Measurements from ENCODE around the gene KMT2C.
"Not testable (repeated sequence)": the region's sequence is repeated elsewhere in the genome, so short reads cannot be mapped to it uniquely, and the experiment has no call there.

The KMT2C gene

DNA sequence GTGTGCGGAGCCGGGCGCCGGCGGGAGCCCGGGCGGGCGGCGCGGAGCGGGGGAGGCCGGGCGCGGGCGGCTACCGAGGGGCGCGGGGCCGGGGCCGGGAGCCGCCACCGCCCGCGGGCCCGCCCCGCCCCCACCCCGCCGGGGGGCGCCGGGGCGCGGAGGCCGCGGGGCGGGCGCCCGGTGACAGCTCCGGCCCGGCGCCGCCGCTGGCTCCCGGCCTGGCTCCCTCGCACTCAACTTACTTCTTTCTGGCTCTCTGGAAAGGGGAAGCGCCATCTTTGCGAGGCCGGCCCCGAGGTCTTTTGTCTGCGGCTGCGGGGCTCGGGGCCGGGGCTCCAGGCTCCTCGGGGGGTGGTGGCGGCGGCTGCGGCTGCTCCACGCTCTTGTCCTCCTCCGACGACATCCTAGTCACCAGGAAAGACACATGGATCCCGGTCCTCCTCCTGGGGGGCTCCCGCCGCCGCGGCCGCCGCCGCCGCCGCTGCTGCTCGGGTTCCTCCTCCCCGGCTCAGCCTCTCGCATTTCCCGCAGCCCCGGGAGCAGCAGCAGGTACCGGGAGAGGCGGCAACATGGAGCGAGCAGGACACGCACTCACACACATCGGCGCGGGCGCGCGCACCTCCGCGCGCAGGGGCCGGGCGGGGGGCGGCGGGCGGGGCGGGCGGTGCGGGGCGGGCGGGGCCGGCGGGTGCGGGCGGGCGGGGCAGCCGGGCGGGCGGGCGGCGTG lies at the start of gene KMT2C:
KMT2C (minus strand) TSS at position 620 of the 727 bp plus-strand sequence; CDS start at position 403, 217 bp downstream.
- peak; percentile 7 to 38 (median 26) for DNase-seq (ENCODE audit: low read depth in 3 of 3)

GRCh38 chr7:152481082-152481481 lies 45.3 kb upstream of the KMT2C start:
- DNase-seq (ENCODE audit: low read depth in 3 of 3): no peak

GRCh38 chr7:152480664-152481063 lies 44.9 kb upstream of the KMT2C start:
- DNase-seq (ENCODE audit: low read depth in 3 of 3): no peak

GRCh38 chr7:152479595-152479994 lies 43.8 kb upstream of the KMT2C start:
- no peak for DNase-seq (ENCODE audit: low read depth in 3 of 3)

- DNase-seq (ENCODE audit: low read depth in 3 of 3): no peak
These were observed 42.3 kb upstream of the KMT2C start for GRCh38 chr7:152478140-152478539.

- DNase-seq (ENCODE audit: low read depth in 3 of 3): no peak
These were observed 41.3 kb upstream of the KMT2C start for GRCh38 chr7:152477079-152477478.

- no peak for DNase-seq (ENCODE audit: low read depth in 3 of 3)
These were observed 40.7 kb upstream of the KMT2C start for GRCh38 chr7:152476551-152476950.

GRCh38 chr7:152471023-152471620 lies 35.3 kb upstream of the KMT2C start:
- not testable (repeated sequence) for DNase-seq (ENCODE audit: low read depth in 3 of 3)

DNA sequence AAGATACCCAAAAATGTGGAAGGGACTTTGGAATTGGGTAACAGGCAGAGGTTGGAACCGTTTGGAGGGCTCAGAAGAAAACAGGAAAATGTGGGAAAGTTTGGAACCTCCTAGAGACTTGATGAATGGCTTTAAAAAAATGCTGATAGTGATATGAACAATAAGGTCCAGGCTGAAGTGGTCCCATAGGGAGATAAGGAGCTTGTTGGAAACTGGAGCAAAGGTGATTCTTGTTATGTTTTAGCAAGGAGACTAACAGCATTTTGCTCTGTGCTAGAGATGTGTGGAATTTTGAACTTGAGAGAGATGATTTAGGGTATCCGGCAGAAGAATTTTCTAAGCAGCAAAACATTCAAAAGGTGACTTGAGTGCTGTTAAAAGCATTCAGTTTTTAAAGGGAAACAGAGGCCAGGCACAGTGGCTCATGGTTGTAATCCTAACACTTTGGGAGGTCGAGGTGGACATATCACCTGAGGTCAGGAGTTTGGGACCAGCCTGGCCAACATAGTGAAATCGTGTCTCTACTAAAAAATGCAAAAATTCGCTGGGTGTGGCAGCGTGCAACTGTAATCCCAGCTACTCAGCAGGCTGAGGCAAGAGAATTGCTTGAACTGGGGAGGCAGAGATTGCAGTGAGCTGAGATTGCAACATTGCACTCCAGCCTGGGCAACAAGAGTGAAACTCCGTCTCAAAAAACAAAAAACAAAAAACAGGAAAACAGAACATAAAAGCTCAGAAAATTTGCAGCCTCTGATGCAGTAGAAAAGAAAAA lies 34.6 kb upstream of the KMT2C start:
- DNase-seq (ENCODE audit: low read depth in 3 of 3): not testable (repeated sequence)

DNA sequence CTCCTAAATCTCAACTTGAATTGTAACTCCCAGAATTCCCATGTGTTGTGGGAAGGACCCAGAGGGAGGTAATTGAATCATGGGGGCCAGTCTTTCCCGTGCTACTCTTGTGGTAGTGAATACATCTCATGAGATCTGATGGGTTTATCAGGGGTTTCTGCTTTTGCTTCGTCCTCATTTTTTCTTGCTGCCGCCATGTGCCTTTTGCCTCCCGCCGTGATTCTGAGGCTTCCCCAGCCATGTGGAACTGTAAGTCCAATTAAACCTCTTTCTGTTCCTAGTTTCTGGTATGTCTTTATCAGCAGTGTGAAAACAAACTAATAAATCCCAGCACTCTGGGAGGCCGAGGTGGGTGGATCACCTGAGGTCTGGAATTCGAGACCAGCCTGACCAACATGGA lies 33.8 kb upstream of the KMT2C start:
- not testable (repeated sequence) for DNase-seq (ENCODE audit: low read depth in 3 of 3)

DNA sequence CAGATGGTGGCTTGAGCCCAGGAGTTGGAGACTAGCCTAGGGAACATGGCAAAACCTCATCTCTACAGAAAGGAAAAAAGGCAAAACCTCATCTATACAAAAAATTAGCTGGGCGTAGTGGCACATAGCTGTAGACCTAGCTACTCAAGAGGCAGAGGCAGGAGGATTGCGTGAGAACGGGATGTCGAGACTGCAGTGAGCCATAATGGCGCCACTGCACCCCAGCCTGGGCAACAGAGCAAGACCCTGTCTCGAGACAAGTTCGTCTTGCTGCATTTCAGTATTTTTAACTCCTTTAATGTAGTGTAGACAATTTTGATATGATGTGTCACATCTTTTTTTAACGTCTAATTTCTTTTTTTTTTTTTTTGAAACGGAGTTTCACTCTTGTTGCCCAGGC lies 31.4 kb upstream of the KMT2C start:
- DNase-seq (ENCODE audit: low read depth in 3 of 3): no peak

GRCh38 chr7:152465119-152465387 lies 29.2 kb upstream of the KMT2C start:
- no peak for DNase-seq (ENCODE audit: low read depth in 3 of 3)

DNA sequence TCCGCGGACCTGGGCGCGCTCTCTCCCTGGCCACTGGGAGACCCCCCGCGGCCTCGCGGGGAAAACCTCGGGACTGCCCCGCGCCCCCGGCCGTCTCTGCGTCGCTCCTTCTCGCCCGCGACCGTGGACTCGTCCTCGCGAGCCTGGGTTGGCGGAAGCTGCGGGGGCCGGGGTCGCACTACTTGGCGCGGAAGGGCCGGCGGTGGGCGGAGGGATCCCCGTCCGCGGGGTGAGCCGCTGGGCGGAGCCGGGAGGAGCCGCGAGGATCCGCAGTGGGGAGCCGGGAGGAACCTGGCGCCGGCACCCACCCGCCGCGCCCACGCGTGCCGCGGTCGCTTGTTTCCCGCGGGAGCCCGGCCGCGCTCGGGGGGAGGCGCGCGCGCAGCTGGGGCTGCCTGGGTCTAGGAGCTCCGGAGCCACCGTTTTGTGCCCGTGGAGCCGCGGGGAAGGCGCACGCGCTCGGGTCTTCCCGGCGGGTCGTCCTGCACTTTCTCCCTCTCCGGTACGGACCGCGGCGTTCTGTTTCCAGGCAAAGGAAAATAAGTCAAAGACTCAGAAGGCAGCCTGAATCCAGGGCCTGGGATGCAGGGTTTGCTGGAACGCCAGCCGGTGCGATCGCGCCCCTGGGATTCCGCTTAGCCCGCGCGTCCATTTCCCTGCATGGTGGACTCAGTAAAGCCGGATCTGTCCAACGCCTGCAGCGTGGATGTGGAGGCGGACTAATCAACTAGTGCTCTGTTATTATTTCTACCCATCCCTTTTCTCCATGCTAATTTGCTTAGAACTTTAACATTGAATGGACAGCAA lies 28.7 kb upstream of the KMT2C start:
- DNase-seq (ENCODE audit: low read depth in 3 of 3): peak; percentile 62 to 67 (median 66)

DNA sequence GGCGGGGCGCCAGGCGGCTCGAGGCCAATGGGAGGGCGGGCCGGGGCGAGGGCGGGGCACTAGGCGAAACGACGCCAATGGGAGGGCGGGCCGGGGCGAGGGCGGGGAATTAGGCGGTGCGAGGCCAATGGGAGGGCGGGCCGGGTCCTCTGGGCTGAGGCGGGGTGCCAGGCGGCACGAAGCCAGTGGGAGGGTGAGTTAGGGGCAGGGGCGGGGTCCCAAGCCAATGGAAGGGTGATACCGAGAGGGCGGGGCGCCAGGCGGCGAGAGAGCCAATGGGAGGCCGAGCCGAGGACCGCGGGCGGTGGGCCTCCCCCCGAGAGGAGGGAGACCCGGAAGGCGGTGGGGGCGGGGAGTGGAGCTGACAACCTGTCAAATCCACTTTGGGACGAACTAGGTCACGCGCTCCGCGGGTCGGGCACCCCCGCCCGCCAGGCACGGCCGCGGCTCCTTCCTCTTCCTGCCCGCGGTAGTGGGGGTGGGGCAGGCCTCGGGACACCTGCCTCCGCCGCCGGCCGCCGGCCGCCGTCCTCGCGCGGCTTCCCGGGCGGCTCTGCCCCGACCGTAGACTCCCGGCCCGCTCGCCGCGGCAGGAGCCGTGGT lies 28.0 kb upstream of the KMT2C start:
- DNase-seq (ENCODE audit: low read depth in 3 of 3): peak; percentile 100

GRCh38 chr7:152462995-152463708 lies 27.3 kb upstream of the KMT2C start:
- DNase-seq (ENCODE audit: low read depth in 3 of 3): no peak

GRCh38 chr7:152459724-152460251 lies 24.0 kb upstream of the KMT2C start:
- no peak for DNase-seq (ENCODE audit: low read depth in 3 of 3)

GRCh38 chr7:152451356-152451755 lies 15.6 kb upstream of the KMT2C start:
- DNase-seq (ENCODE audit: low read depth in 3 of 3): no peak

- not testable (repeated sequence) for DNase-seq (ENCODE audit: low read depth in 3 of 3)
These were observed 9.7 kb upstream of the KMT2C start for GRCh38 chr7:152445386-152446008.

GRCh38 chr7:152443586-152443985 lies 7.8 kb upstream of the KMT2C start:
- no peak for DNase-seq (ENCODE audit: low read depth in 3 of 3)

DNA sequence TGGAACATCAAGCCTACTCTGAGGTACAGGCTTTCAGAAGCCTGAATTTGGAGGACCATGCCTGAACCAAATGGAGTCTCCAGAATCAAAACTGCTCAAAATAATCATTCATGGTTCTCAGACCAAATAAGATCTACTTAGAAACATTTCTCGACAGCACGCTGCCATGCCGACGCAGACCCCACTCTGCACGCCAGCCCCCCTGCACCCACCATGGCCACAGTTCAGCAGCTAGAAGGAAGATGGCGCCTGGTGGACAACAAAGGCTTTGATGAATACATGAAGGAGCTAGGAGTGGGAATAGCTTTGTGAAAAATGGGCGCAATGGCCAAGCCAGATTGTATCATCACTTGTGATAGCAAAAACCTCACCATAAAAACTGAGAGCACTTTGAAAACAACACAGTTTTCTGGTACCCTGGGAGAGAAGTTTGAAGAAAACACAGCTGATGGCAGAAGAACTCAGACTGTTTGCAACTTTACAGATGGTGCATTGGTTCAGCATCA lies 6.6 kb upstream of the KMT2C start:
- no peak for DNase-seq (ENCODE audit: low read depth in 3 of 3)
